CD4-positive, alpha-beta memory T cell (primary cell): Measurements from ENCODE around the gene TALDO1. TPM values are rescaled to one million over a fixed set of nuclear protein-coding genes. Genes with fewer than 3 reads are reported as not detected.
A peak's percentile ranks its signal among the peaks of the same experiment; 100 is the strongest.

ENCODE experiments used
- CTCF ChIA-PET: fragments of 350-600 bp; sonication (Branson Sonifier 250); formaldehyde crosslinking; loops from one replicate; lab custom pipeline; 2021; ENCODE audit warnings: inconsistent platforms; ENCODE audit not compliant: partially characterized antibody; lab: Charles Lee
- POLR2A ChIA-PET: fragments of 350-600 bp; sonication (Branson Sonifier 250); formaldehyde crosslinking; loops from one replicate; lab custom pipeline; 2021; ENCODE audit not compliant: partially characterized antibody; lab: Charles Lee
- DNase-seq, 5 donors: peaks; one replicate each; pipeline versions ENCODE4 v3.0.0 to v3.0.0-alpha.2; 2020 to 2022; ENCODE audit warnings: mixed read lengths in 1 of 5
- H3K27ac ChIP-seq: one replicate; pipeline ENCODE4 v1.7.0; 2013; ENCODE audit warnings: low read depth, low read length
- H3K27me3 ChIP-seq: 2 replicates; pipeline ENCODE4 v1.7.0; 2013; ENCODE audit warnings: mild to moderate bottlenecking, low read length, moderate library complexity; ENCODE audit not compliant: insufficient read depth
- H3K36me3 ChIP-seq: 2 replicates; pipeline ENCODE4 v1.7.0; 2013; ENCODE audit warnings: mild to moderate bottlenecking, low read length, moderate library complexity; ENCODE audit not compliant: insufficient read depth
- H3K4me1 ChIP-seq: 2 replicates; pipeline ENCODE4 v1.7.0; 2013; ENCODE audit warnings: mild to moderate bottlenecking, low read length, moderate library complexity; ENCODE audit not compliant: insufficient read depth
- H3K4me3 ChIP-seq, 2 donors: one replicate each; pipeline ENCODE4 v1.7.0; 2013; ENCODE audit warnings: low read length in 2 of 2, mild to moderate bottlenecking in 1 of 2
- H3K9me3 ChIP-seq, 2 donors: one replicate each; pipeline ENCODE4 v1.7.0; 2013; ENCODE audit warnings: low read length in 2 of 2, control low read depth in 1 of 2; ENCODE audit not compliant: control insufficient read depth in 1 of 2
- H3K27ac Mint-ChIP-seq, 7 donors: one replicate each; pipeline ENCODE4 v1.8.0; 2020 to 2021; ENCODE audit warnings: mixed read lengths in 7 of 7, mild to moderate bottlenecking in 6 of 7, inconsistent platforms in 3 of 7, moderate library complexity in 3 of 7
- H3K27me3 Mint-ChIP-seq, 2 donors: one replicate each; pipeline ENCODE4 v1.8.0; 2020 to 2021; ENCODE audit warnings: mixed read lengths in 2 of 2
- H3K36me3 Mint-ChIP-seq, 2 donors: one replicate each; pipeline ENCODE4 v1.8.0; 2020 to 2021; ENCODE audit warnings: mixed read lengths in 2 of 2, inconsistent platforms in 1 of 2, mild to moderate bottlenecking in 1 of 2
- H3K4me1 Mint-ChIP-seq, 4 donors: one replicate each; pipeline ENCODE4 v1.8.0; 2020 to 2021; ENCODE audit warnings: mixed read lengths in 4 of 4, mild to moderate bottlenecking in 1 of 4
- H3K4me3 Mint-ChIP-seq, 8 donors: one replicate each; pipeline ENCODE4 v1.8.0; 2020 to 2021; ENCODE audit warnings: mixed read lengths in 8 of 8, mild to moderate bottlenecking in 7 of 8, moderate library complexity in 6 of 8, inconsistent platforms in 3 of 8
- H3K9me3 Mint-ChIP-seq, 8 donors: one replicate each; pipeline ENCODE4 v1.8.0; 2020 to 2021; ENCODE audit warnings: mixed read lengths in 8 of 8, mild to moderate bottlenecking in 5 of 8, inconsistent platforms in 3 of 8, moderate library complexity in 1 of 8
- intact Hi-C: fragments of 100-400 bp; cut with micrococcal nuclease; formaldehyde crosslinking; loops from one replicate; pipeline ENCODE4 v1.15.1; 2023
- polyA plus RNA-seq, 2 donors: library from polyadenylated mRNA; unstranded; fragments of 300-500 nt; fragmentation: Illumina TruSeq; gene quantifications; one replicate each; pipeline ENCODE4 v1.2.3, GENCODE V29; 2021
- total RNA-seq, 2 experiments: library from RNA; stranded (reverse); gene quantifications; one replicate each; pipeline ENCODE4 v1.2.3, GENCODE V29; 2021

TALDO1 gene
- total and polyA plus RNA-seq, 4 experiments from 2014 or later, result 80.4 to 244 (median 132) TPM

DNA sequence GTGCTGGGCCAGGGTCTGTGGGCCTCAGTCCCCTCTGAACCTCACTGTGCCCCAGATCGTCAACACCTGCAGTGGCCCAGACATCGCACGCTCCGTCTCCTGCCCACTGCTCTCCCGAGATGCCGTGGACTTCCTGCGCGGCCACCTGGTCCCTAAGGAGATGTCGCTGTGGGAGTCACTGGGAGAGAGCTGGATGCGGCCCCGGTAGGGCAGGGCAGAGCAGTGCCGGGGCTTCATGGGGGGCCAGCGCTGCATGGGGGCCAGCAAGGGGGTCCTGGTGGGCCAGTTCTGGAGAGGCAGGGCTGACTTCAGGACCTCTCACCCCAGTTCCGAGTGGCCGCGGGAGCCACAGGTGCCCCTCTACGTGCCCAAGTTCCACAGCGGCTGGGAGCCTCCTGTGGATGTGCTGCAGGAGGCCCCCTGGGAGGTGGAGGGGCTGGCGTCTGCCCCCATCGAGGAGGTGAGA lies 24.9 kb upstream of the TALDO1 start:
- no peak for DNase-seq
- Mint-ChIP-seq H3K27me3 (peaks cover 2 to 3% of the 10 kb centered on the region in 2 donors), H3K4me3 (no peak overlapping the region), H3K36me3 (no peaks in the 10 kb centered on the region), H3K9me3 (peaks cover 0 to 2% (median 0%) of the 10 kb centered on the region in 8 donors), H3K27ac (no peak overlapping the region), H3K4me1 (peaks cover 6 to 27% (median 17%) of the 10 kb centered on the region in 4 donors)
- Histone ChIP-seq H3K9me3 (no peaks in the 10 kb centered on the region), H3K4me3 (peak overlapping the region in 1 of 2 donors; percentile 18), H3K4me1 (peaks cover 35% of the 10 kb centered on the region), H3K27ac (no peak overlapping the region), H3K36me3 (no peaks in the 10 kb centered on the region), H3K27me3 (peaks cover 10% of the 10 kb centered on the region)
- ChIA-PET CTCF (interaction anchor here (0.9 to 6.1 kb wide), 10 partner anchors 12 to 167 kb away, joined by 3 to 50 read pairs (median 6); partner anchors contain the start of genes DEAF1, TALDO1 and TMEM80), POLR2A (interaction anchor here (0.9 to 7.7 kb wide), 7 partner anchors 22 to 216 kb away, joined by 3 to 109 read pairs (median 4); partner anchors contain the start of genes DEAF1, HRAS, RNH1 and TMEM80)
- intact Hi-C loops, result loop anchor here (2.0 to 10.0 kb wide), 2 partner anchors 110 to 268 kb away; partner anchors contain the start of gene PTDSS2

- POLR2A ChIA-PET, result interaction anchor here (0.6 to 7.7 kb wide), 6 partner anchors 14 to 479 kb away, joined by 3 to 109 read pairs (median 5); partner anchors contain the start of genes DEAF1, HRAS and TMEM80
- Histone ChIP-seq H3K4me1 (peaks cover 43% of the 10 kb centered on the region), H3K36me3 (no peaks in the 10 kb centered on the region), H3K9me3 (no peaks in the 10 kb centered on the region), H3K27me3 (peaks cover 10% of the 10 kb centered on the region), H3K4me3 (no peak overlapping the region), H3K27ac (no peak overlapping the region)
- Mint-ChIP-seq H3K36me3 (no peaks in the 10 kb centered on the region), H3K4me3 (peak overlapping the region; percentile 31 to 89 (median 82)), H3K4me1 (peaks cover 6 to 27% (median 17%) of the 10 kb centered on the region in 4 donors), H3K9me3 (peaks cover 0 to 2% (median 0%) of the 10 kb centered on the region in 8 donors), H3K27me3 (peaks cover 2 to 3% of the 10 kb centered on the region in 2 donors), H3K27ac (peak overlapping the region in 6 of 7 donors; percentile 21 to 91 (median 80))
- intact Hi-C loops, result loop anchor here (1.0 to 10.0 kb wide), 6 partner anchors 27 to 269 kb away; partner anchors contain the start of gene PTDSS2
- CTCF ChIA-PET, result interaction anchor here (0.7 to 6.1 kb wide), 13 partner anchors 11 to 168 kb away, joined by 3 to 50 read pairs (median 5); partner anchors contain the start of genes DEAF1, TALDO1 and TMEM80
- peak; percentile 40 to 61 (median 58) for DNase-seq
Measured at GRCh38 chr11:723120-723883, 24.0 kb upstream of the TALDO1 start.

DNA sequence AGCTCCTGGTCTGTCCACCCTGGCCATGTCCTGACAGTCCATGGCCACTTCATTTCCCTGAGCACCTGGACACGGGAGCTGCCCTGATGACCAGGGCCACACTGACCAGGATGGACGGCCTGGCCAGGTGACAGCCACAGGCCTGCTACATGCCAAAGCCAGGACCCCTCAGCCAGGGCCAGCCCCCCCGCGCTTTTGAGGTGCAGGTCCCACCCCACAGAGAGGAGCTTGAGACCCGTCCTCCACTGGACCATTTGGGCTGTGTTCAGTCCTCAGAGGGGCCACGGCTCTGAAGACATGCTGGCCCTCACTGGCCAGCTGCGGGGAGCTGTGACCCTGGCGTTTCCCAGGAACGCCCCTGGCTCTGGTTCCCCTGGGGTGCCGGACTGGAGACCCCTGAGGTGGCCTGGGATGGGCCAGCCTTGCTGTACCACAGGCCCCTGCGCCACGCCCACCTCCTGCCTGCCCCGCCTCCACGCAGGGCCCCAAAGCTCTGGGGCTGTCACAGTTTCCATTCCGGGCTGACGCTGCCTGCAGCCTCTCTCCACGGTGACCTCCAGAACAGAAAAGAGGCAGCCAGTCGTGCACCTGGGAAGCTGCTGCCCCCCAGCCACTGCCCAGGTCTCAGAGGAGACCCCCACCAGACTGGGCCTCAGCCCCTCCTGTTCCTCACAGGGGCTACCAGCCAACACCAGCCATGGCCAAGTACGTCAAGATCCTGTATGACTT lies 23.1 kb upstream of the TALDO1 start:
- peaks cover 43% of the 10 kb centered on the region for H3K4me1 ChIP-seq
- no peaks in the 10 kb centered on the region for H3K36me3 Mint-ChIP-seq
- peak overlapping the region in 2 of 8 donors; percentile 43 to 45 for H3K4me3 Mint-ChIP-seq
- H3K9me3 Mint-ChIP-seq, result peaks cover 0 to 2% (median 0%) of the 10 kb centered on the region in 8 donors
- H3K36me3 ChIP-seq, result no peaks in the 10 kb centered on the region
- H3K27me3 ChIP-seq, result peaks cover 10% of the 10 kb centered on the region
- ChIA-PET POLR2A (interaction anchor here (1.3 to 7.7 kb wide), 4 partner anchors 22 to 169 kb away, joined by 3 to 109 read pairs (median 26); partner anchors contain the start of genes DEAF1, PHRF1 and TMEM80), CTCF (interaction anchor here (1.4 to 6.1 kb wide), 6 partner anchors 23 to 169 kb away, joined by 5 to 50 read pairs (median 20); partner anchors contain the start of genes DEAF1, TALDO1 and TMEM80)
- no peak overlapping the region for H3K27ac ChIP-seq
- DNase-seq, result no peak
- no peaks in the 10 kb centered on the region for H3K9me3 ChIP-seq
- no peak overlapping the region for H3K4me3 ChIP-seq
- H3K27me3 Mint-ChIP-seq, result peaks cover 2 to 3% of the 10 kb centered on the region in 2 donors
- intact Hi-C loops, result loop anchor here (10.0 kb wide), 1 partner anchor 269 kb away; the partner anchor contains the start of gene PTDSS2
- peaks cover 6 to 25% (median 17%) of the 10 kb centered on the region in 4 donors for H3K4me1 Mint-ChIP-seq
- H3K27ac Mint-ChIP-seq, result no peak overlapping the region

GRCh38 chr11:724778-725386 lies 22.4 kb upstream of the TALDO1 start:
- Mint-ChIP-seq H3K4me1 (peaks cover 6 to 23% (median 15%) of the 10 kb centered on the region in 4 donors), H3K27me3 (peaks cover 2 to 3% of the 10 kb centered on the region in 2 donors), H3K36me3 (no peaks in the 10 kb centered on the region), H3K9me3 (peaks cover 0 to 2% (median 0%) of the 10 kb centered on the region in 8 donors), H3K27ac (no peak overlapping the region), H3K4me3 (peak overlapping the region; percentile 39 to 84 (median 62))
- POLR2A ChIA-PET, result interaction anchor here (1.3 to 7.7 kb wide), 9 partner anchors 21 to 170 kb away, joined by 3 to 109 read pairs (median 13); partner anchors contain the start of genes DEAF1, PHRF1, SLC25A22 and TALDO1
- no peak overlapping the region for H3K4me3 ChIP-seq
- peaks cover 43% of the 10 kb centered on the region for H3K4me1 ChIP-seq
- H3K27ac ChIP-seq, result no peak overlapping the region
- no peaks in the 10 kb centered on the region for H3K36me3 ChIP-seq
- intact Hi-C loops, result loop anchor here (10.0 kb wide), 1 partner anchor 270 kb away; the partner anchor contains the start of gene PTDSS2
- CTCF ChIA-PET, result interaction anchor here (1.4 to 6.1 kb wide), 8 partner anchors 14 to 169 kb away, joined by 3 to 50 read pairs (median 20); partner anchors contain the start of genes DEAF1 and TMEM80
- H3K27me3 ChIP-seq, result peaks cover 10% of the 10 kb centered on the region
- H3K9me3 ChIP-seq, result no peaks in the 10 kb centered on the region
- no peak for DNase-seq

DNA sequence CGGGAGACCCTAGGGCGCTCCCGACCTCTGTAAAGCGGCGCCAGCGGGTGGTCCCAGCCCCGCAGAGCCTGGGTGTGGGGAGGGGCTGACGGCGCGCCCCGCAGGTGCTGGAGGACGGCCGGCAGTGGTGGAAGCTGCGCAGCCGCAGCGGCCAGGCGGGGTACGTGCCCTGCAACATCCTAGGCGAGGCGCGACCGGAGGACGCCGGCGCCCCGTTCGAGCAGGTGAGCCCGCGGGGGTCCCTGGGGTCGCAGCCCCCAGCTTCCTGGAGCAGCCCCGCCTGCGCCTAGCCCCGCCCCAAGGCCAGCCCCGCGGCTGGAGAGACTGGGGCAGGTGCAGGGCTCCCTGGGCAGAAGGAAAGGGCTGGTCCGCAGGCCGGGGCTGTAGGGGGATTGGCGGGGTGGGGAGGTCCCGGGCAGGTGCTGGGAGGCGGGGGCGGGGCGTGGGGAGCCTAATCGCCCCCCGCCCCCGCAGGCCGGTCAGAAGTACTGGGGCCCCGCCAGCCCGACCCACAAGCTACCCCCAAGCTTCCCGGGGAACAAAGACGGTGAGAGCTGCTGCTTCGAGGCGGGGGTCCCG lies 21.6 kb upstream of the TALDO1 start:
- Histone ChIP-seq H3K4me1 (peaks cover 43% of the 10 kb centered on the region), H3K9me3 (no peaks in the 10 kb centered on the region), H3K27me3 (peaks cover 10% of the 10 kb centered on the region), H3K4me3 (peak overlapping the region in 1 of 2 donors; percentile 51), H3K36me3 (no peaks in the 10 kb centered on the region), H3K27ac (no peak overlapping the region)
- H3K4me1 Mint-ChIP-seq, result peaks cover 6 to 22% (median 15%) of the 10 kb centered on the region in 4 donors
- ChIA-PET CTCF (interaction anchor here (0.8 to 6.1 kb wide), 20 partner anchors 12 to 190 kb away, joined by 3 to 41 read pairs (median 5); partner anchors contain the start of genes DEAF1, EPS8L2, LMNTD2 and PHRF1), POLR2A (interaction anchor here (0.6 to 7.7 kb wide), 19 partner anchors 12 to 190 kb away, joined by 3 to 109 read pairs (median 6); partner anchors contain the start of genes DEAF1, HRAS, LMNTD2 and PHRF1)
- peaks cover 2 to 3% of the 10 kb centered on the region in 2 donors for H3K27me3 Mint-ChIP-seq
- intact Hi-C loops, result loop anchor here (10.0 kb wide), 1 partner anchor 271 kb away; the partner anchor contains the start of gene PTDSS2
- H3K9me3 Mint-ChIP-seq, result peaks cover 0 to 2% (median 0%) of the 10 kb centered on the region in 8 donors
- H3K4me3 Mint-ChIP-seq, result peak overlapping the region in 6 of 8 donors; percentile 61 to 83 (median 70)
- no peak for DNase-seq
- no peaks in the 10 kb centered on the region for H3K36me3 Mint-ChIP-seq
- no peak overlapping the region for H3K27ac Mint-ChIP-seq
